Pons (tissue), 1 donor: Measurements from ENCODE around the gene ZNF43.
"Not testable (repeated sequence)": the region's sequence is repeated elsewhere in the genome, so short reads cannot be mapped to it uniquely, and the experiment has no call there.

Source experiments
- DNase-seq: peaks from one replicate; pipeline ENCODE4 v3.0.0-alpha.2; 2016; ENCODE audit warnings: low spot score

Gene ZNF43

DNA sequence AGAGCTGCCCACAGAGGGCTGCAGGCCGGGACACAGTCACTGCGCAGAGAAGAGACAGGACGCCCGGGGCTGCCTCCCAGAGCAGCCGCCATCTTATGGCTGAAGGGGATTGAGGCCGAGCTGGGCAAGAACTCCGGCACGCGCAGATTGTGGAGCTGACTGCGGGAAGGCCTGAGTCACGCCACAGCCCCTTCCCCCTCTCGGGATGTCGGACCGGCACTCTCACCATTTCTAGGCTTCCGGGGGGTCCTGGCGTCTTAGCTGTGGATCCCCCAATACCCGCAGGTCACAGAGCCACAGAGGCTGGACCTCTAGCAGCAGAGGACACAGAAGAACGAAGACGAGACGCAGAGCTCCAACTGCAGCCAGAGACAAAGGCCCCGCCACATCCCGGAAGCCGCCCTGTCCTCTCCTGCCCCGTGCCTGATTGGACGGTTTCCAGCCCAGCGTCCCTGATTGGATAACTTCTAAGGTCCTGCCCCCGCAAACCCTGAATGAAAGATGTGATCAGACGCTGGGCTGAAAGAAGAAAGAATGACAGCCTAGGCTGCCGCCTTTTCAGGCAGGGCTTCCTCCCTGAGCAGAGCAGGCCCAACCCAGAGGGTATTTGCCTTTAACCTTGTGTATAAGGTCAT is at the start of gene ZNF43:
TSS of gene ZNF43 (minus strand) at position 373 of the 635 bp plus-strand sequence. CDS start at position 229, 144 bp downstream.
- DNase-seq = peak; percentile 98

DNA sequence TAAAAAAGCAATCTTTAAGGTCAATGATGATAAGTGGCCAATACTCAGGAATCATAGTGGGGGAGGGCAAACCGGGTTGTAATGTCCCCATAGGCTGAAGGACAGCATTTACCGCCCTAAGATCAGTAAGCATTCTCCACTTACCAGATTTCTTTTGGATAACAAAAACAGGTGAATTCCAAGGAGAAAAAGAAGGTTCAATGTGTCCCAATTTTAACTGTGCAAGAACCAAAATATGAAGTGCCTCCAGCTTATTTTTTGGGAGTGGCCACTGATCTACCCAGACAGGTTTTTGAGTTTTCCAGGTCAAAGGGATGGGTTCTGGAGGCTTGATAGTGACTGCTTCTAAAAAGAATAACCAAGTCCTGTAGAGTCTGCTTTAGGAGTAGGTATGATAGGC is 49.5 kb upstream of the ZNF43 start:
- not testable (repeated sequence) for DNase-seq

DNA sequence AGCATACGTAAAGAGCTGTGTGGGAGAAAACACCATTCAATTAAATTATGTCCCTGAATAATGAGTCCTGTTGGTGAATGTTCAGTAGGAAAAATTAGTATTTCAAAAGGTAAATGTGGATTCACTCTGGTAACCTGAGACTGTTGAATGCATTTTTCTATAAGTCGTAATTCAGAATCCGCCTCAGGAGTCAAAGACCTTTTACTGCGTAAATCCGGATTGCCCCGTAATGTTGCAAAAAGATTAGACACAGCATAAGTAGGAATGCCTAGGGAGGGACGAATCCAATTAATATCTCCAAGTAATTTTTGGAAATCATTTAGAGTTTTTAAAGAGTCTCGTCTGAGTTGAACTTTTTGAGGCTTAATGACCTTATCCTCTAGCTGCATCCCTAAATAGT is 48.8 kb upstream of the ZNF43 start:
- DNase-seq = not testable (repeated sequence)

DNA sequence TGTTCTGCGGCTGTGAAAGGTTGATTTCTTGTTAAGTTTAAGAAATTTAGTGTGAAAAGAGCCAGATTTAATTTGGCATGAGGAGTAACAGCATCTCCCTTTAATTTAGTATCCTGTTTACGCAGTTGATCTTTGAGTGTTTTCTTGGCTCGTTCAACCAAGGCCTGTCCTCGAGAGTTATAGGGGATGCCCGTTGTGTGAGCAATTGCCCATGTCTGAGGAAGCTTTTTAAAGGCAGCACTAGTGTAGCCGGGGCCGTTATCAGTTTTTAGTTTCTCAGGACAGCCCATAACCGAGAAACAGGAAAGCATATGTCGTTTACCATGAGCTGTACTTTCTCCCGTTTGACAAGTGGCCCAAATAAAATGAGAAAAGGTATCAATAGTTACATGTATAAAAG is 47.5 kb upstream of the ZNF43 start:
- no peak for DNase-seq

DNA sequence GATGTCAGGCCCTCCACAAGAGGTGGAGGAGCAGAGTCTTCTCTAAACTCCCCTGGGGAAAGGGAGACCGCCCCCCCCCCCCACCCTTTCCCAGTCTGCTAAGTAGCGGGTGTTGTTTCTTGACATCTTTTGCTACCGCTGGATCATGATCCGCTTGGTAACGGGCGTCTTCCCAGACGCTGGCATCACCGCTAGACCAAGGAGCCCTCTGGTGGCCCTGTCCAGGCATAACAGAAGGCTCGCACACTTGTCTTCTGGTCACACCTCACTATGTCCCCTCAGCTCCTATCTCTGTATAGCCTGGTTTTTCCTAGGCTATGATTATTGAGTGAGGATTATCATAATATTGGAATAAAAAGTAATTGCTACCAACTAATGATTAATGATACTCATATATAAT is 44.8 kb upstream of the ZNF43 start:
- not testable (repeated sequence) for DNase-seq

DNA sequence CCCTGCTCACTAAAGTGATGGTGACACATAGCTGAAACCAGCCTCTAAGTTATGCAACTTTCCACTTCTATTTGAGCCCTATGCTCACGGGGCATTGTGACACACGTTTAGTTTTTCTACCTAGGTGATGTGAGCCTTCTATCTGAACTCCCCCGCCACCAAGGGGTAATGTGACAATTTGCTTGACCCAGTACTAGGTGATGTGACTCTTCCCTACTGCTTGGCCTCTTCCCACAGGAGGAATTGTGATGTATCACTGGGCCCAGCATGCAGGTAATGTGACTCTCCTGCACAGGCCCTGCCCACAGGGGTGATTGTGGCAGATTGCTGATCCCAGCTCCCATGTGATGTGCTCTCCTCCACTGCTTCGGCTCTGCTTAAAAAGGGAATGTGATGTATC is 42.7 kb upstream of the ZNF43 start:
- DNase-seq = no peak

DNA sequence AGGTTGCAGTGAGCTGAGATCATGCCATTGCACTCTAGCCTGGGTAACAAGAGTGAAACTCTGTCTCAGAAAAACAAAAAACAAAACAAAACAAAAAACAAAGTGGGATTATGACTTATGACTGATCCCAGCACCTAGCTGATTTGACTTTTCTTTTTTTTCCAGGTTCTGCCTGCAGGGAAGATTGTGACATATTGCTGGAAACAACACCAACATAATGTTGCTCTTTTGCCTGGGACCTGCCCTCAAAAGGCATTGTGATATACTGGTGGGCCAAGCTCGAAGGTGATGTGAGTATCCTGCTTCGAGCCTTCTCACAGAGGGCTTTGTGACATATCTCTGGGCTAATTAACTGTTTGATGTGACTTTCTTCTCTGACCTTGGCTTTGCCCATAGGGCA is 42.0 kb upstream of the ZNF43 start:
- no peak for DNase-seq

DNA sequence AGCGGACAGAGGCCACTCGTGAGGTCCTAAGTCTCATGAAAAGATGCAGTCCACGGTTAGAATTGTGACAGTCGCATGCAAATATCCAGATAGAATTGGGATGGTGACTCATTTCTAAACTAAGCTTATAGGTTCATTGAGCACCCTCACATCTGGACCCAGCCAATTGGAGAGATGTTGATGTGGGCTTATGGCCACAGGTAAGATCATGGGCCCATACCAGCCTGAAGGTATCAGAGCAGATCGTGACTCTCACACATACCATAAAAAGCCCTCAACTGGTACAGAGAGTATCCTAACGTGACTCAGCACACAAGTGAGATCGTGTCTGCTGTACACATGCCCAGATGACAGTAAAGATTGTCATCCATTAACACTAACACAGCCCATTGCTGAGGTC is 40.6 kb upstream of the ZNF43 start:
- not testable (repeated sequence) for DNase-seq

DNA sequence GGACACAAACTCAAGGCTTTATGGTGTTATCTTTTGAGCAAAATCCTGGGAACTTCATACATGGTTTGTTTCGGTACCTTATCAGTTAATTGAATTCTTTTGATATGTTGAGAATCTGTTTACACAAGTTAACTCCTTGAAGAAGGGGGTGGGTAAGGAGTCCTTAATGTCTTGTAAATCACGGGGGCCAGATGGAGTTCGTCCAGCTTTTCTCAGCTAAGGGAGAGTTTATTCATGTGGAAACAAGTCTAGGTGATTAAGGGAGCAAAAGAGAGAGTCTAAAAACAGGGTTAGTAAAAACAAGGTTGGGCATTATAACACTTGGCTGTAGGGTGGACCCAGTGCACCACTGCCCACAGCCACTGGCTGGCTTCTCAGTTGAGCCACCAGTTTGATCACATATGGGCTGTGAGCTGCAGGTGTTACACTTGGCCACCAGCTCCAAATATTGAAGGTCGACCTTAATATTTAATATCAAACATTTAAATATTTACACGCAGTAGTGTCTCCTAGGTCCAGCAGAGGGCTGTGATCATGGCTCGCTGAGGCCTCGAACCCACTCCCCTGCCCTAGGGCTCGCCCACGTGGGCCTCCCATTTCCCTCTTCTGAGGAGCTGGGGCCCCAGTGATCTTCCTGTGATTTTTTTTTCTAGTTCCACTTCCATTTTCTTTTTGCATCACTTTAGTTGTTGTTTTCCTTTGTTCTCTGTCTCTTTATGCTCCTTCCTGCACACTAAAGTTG is 21.0 kb upstream of the ZNF43 start:
- no peak for DNase-seq

DNA sequence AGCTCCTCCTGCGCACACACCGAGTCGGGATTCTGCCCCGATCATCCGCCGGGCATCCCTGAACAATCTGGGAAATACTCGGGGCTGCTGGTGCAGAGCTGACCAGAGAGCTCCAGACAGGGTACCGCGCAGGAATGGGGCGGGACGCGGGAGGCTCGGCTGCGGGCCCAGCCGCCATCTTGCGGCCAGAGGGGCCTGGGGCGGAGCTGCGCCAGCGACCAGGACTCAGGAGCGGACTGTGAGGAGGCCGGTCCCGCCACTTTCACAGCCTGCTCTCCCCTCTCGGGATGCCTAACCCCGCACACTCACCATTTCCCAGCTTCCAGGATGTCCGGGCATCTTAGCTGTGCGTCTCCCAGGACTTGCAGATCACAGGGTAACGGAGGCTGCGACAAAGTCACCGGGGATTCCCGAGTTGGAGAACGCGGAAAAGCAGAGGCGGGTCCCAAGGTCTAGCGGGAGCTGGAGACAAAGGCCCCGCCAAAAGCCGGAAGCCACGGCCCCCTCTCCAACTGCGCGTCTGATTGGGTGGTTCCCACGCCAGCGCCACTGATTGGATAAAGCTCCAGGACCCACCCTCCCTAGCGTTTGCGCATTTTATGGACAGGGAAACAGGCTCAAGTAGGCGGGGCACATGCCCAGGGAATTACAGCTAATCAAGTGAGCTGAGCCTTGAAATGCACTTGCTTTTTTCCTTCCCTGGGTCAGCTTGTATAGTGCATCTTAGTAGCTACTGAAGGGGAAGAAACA is 15.8 kb upstream of the ZNF43 start:
- DNase-seq = peak; percentile 96

DNA sequence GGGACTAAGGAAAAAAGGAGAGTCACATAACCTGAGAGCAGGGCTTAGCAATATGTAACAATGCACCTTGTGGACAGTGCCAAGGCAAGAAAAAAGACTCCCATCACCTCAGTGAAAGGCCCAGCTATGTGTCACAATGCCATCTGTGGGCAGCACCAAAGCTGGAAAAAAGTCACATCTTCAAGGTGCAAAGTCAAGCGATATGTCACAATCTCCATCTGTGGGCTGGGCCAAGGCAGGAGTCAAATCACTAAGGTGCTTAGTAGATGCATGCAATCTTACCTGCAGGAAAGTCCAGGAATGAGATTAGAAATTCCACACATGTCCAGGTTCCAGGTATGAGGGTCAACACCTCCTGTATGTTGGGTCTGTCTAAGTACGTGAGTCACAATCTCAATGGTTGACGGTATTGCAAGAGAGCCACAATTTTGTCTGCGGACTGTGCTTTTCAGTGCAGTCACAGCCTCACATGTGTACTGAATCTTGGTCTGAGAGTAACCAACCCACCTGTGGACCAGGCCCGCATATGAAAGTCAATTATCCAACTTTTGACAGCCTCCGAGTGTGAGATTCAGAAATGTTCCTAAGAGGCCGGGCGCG is 14.8 kb upstream of the ZNF43 start:
- DNase-seq = no peak

DNA sequence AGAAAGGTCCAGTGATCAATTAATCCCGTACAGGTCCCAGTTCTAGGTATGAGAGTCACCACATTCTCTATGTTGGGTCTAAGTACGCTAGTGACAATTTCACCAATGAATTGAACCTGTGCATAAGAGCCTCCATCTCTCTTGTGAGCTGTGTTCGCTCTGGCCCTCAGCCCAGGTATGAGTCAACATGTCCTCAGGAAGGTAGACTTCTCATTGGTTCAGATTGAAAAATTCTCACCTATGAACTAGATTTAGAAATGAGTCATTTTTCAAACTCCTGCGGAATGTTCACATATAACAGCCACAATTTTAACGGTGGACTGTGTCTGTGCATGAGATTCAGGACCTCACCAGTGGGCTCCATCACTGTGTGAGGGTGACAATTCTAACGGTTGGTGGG is 12.7 kb upstream of the ZNF43 start:
- no peak for DNase-seq

DNA sequence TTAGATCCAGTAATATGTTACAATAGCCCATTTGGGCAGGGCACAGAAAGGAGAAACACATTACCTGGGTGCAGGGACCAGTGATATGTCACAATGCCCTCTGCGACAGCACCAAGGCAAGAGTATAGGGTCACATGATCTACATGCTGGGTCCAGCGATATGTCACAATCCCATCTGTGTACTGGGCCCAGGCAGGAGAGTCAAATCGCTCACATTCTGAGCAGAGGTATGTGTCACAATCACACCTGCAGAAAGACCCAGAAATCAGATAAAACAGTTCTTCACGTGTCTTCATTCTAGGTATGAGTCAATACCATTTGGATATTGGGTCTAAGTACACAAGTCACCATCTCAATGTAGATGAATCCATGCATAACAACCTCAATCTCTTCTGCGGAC is 7.1 kb upstream of the ZNF43 start:
- no peak for DNase-seq

DNA sequence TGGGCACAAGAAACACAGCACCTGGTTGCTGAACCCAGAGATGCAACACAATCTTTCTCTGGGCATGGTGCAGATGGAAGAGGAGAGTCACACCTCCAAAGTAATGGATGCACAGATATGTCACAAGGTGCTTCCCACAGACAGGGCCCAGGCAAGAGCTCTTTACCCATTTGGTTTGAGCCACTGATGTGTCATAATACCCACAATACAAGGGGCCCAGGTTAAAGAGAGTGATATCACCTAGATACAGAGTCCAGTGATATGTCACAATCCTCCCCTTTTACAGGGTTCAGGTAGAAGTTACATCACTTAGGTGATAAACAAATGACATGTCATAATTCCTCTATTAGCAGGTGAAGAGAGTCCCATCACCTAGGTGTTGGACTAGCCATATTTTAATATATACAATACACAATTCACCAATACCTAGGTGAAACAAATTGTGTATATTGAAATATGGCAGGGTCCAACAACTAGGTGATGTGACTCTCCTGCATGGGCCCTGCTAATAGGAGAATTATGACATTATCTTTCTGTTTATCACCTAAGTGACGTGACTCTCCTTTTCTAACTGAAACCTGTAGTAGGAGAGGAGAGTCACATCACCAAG is 5.6 kb upstream of the ZNF43 start:
- no peak for DNase-seq

DNA sequence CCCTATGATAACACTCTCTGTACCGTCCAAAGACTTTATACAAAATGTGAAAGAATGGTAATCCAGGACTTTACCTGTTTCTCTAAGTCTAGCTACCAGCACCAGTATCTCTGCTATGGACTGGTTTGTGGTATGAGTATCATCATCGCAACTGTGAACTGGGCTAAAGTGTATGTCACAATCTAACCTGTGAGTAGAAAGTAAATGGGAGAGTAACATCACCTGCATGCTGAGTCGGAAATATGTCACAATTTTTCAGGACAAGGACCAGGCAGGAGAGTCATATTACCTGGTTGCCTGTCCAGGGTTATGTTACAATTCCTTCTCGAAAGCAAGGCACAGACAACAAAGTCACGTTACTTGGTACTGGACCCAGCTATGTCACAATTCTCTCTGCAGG is 5.1 kb upstream of the ZNF43 start:
- no peak for DNase-seq

DNA sequence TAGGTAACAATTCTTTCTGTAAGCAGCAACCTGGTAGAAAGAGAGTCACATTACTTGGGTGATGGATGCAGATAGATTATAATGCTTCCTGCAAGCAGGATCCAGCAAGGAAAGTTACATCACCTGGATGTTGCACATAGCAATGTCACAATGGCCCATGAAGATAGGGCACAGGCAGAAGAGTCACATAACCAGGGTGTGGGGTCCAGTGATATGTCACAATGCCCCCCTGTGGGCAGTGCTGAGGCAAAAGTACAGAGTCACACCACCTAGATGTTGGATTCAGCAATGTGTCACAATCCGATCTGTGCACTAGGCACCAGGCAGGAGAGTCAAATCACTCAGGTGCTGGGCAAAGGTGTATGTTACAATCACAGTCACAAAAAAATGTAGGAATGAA is 4.0 kb upstream of the ZNF43 start:
- no peak for DNase-seq

DNA sequence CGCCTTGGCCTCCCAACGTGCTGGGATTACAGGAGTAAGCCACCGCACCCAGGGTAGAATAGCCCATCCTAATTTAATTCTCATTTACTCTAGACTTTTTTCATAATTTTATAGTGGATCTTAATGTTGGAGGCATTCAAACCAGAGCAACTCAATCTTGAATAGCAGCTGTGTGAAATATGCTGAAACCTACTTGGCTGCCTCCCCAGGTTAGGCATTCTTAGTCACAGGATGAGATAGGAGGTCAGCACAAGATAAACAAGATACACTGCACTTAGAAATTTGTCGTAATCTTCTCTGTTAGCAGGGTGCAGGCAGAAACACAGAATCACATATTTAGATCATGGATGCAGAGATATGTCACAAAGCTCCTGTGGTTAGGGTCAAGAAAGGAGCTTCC is 2.7 kb upstream of the ZNF43 start:
- no peak for DNase-seq

DNA sequence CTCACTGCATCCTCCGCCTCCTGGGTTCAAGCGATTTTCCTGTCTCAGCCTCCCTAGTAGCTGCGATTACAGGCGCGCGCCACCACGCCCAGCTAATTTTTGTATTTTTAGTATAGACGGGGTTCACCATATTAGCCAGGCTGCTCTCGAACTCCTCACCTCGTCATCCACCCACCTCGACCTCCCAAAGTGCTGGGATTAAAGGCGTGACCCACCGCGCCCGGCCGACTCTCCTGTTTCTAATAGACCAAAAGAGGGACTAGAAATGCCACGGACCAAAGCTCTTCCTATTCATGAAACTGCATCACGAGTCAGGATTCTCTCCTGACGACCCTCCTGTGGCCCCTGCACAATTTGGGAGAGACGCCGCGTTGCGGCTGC is 563 bp downstream of the ZNF43 start:
- no peak for DNase-seq

DNA sequence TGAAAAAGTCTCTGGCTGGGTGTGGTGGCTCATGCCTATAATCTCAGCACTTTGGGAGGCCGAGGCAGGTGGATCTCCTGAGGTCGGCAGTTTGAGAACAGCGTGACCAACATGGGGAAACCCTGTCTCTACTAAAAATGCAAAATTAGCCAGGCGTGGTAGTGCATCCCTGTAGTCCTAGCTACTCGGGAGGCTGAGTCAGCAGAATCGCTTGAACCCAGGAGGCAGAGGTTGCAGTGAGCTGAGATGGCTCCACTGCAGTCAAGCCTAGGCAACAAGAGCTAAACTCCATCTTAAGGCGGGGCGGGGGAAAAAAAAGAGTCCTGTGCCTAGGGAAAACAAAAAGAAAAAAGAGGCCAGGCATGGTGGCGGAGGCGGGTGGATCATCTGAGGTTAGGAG is 2.2 kb downstream of the ZNF43 start:
- DNase-seq = no peak

DNA sequence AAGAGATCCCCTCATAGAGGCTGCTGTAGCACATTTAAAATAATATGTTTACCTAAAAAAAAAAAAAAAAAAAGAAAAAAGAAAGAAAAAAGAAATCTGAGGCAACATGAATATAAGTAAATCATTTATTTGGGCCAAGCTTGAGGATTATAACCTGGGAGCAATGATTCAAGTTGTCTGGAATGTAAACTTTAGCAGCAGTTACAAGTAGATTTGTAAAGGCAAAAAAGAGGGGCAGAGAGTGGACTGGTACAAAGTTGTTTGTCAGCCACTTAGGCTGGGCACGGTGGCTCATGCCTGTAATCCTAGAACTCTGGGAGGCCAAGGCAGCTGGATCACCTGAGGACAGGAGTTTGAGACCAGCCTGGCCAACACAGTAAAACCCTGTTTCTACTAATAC is 11.3 kb downstream of the ZNF43 start:
- DNase-seq = no peak

DNA sequence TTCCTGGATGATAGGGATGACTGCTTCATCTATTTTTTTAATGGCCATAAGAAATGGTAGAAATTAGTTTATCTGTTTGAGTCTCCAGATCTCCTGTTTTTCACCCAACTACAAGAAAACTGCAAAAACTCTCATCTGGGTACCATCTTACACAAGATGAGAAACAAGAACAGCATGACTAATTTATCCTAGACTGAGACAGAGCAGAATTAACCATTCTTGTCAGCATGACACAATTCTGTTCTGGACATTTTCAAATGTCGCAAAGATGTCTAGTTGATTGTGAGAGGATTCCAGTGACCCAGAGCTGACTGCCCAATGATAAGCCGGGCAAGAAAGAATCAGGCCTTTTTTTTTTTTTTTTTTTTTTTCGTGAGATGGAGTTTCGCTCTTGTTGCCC is 12.8 kb downstream of the ZNF43 start:
- DNase-seq = no peak

DNA sequence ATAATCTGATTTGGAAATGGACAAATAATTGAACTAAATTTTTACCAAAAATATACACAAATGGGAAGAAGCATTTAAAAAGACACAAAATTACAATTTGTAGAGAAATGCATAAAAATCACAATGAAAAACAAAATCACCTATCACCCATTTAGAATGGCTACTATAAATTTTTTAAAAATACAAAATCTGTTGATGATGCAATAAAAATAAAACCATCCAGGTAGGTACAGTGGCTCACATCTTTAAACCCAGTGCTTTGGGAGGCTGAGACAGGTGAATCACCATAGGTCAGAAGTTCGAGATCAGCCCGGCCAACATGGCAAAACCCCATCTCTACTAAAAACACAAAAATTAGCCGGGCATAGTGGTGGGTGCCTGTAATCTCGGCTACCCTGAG is 23.5 kb downstream of the ZNF43 start:
- DNase-seq = no peak
